HK-2 (cell line): Measurements from ENCODE around the gene DNAJC12.
"Not testable (repeated sequence)": the region's sequence is repeated elsewhere in the genome, so short reads cannot be mapped to it uniquely, and the experiment has no call there.

Source experiments
- DNase-seq: peaks from one replicate; pipeline ENCODE4 v3.0.0-alpha.2; 2018; ENCODE audit not compliant: unreplicated experiment

DNAJC12 gene

DNA sequence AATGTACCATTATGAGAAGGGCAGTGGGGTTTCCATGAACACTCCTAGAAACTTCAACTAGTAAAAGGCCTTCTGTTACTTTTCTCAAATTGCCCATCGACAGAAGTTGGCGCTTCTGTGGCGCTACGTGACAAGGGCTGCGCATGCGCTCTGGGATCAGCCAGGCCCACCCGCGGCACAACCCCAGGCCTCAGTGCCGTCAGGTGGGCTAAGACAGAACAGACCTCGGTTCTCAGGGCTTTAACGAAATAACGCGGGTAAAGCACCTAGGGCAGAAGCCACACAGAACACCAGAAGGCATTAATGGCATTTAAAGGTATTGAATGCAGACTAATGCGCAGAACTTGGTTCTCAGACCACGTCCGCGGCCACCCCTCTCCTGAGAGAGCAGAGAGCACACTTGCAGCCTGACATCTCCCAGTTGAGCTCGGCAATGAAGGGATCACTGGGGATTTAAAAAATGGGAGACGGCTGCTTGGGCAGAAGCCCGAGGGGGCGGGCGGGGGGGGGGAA is 74.4 kb downstream of the DNAJC12 start:
- peak; percentile 82 for DNase-seq

DNA sequence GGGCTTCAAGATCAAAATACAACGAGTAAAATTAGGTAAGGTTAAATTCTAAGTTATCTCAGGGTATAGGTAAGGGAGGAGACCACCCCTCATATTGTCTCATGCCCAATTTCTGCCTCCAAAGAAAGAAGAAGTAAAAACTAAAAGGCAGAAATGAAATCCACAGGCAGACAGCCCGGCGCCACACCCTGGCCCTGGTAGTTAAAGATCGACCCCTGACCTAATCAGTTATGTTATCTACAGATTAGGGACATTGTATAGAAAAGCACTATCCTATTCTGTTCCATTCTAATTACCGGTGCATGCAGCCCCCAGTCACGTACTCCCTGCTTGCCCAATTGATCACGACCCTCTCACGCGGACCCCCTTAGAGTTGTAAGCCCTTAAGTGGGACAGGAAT is 75.4 kb downstream of the DNAJC12 start:
- not testable (repeated sequence) for DNase-seq

DNA sequence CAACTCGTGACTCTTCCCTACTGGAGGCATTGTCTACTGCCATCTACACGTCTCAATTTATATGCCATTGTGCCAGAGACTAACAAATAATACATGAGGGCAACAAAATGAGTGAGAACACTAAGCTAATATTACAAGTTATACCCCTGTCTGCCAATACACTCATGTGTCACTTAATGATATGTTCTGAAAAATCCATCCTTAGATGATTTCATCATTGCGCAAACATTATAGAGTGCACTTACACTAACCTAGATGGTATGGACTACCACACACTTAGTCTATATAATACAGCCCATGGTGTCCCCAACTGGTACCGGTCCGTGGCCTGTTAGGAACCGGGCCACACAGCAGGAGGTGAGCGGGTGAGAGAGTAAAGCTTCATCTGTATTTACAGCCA is 77.7 kb downstream of the DNAJC12 start:
- no peak for DNase-seq
